ENCODE data around the gene WDR27.

Gene WDR27

GRCh38 chr6:169425628-169426370, 276.0 kb downstream of the WDR27 start:
- no peak for FAIRE-seq

DNA sequence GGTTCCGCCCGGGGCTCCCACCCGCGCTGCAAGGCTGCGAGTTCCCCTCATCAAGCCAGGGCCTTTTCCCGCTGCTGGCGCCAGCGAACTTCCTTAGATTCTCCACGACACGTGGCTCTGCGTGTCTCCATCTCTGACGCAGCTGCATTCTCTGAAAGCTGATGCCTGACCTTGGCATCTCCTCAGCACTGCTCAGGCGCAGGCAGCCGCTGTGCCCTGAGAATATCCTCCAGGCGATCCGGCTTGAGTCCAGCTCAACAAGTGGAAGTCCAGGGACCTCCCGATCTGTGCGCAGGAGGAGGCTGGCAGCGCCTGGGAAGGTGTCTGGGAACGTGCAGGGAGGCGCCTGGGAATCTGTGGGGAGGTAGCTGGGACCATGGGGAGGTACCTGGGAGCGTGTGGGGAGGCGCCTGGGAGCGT, 277.0 kb downstream of the WDR27 start:
- FAIRE-seq = no peak

- FAIRE-seq = no peak
These were observed 277.6 kb downstream of the WDR27 start for GRCh38 chr6:169424149-169424804.

GRCh38 chr6:169421586-169422264, 280.1 kb downstream of the WDR27 start:
- no peak for FAIRE-seq

DNA sequence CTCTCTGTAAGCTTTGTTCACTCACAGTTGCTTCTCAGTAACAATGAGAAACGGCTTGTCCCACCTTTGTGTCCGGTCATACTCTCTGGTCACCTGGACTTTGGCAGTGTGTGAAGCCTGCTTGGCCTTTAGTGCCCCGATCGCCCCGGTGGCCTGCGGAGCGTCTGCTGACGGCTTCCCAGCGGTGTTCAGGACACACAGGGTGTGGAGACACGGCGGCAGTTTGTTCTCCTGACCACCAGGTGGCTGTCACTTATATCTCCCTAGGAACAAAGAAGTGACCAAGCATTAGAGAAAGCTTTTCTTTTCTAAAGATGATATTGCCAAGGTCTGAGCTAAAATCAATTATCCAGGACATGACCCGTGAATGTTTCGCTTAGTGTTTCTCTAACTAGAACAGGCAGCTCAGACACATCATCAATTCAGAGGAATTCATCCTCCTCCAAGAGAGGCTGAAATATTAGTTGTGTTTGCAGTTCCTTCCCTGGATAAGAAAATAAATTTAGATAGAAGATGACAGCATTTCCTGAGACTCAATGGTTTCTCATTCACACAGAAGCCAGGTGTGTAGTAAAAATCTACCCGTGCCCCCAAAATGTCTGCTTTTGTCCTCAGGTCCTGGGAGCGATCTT, 280.8 kb downstream of the WDR27 start:
- FAIRE-seq = no peak

GRCh38 chr6:169417101-169417500, 284.7 kb downstream of the WDR27 start:
- no peak for FAIRE-seq

DNA sequence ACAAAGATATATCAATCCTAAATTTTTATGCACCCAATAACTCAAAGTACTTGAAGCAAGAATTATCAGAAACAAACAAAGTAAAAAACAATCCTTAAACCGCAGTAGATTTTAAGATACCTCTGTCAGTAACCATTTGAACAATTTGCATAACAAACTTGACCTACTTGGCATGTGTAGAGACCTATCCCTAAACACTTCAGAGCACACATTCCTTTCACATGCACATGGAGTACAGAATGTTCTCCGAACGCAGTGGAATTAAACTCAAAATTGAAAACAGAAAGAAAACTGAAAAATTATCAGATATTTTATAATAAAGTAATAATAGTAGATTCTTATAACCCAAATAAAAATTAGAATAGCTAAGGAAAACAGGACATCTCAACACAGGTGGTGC, 285.6 kb downstream of the WDR27 start:
- FAIRE-seq = no peak

- FAIRE-seq = no peak
These were observed 286.6 kb downstream of the WDR27 start for GRCh38 chr6:169415179-169415578.

DNA sequence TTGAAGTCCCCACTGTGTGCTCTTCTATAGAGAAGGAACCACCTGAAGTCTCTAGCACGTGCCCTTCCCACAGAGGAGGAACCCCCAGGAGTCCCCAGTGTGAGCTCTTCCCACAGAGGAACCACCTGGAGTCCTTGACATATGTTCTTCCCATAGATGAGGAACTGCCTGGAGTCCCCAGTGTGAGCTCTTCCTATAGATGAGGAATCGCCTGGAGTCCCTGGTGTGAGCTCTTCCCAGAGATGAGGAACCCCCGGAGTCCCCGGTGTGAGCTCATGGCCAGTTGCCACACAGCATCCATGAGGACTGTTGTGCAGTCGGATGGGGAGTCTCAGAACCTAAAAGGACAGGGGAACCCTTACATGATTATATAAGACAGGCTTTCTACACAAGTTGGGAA, 290.1 kb downstream of the WDR27 start:
- FAIRE-seq = no peak

DNA sequence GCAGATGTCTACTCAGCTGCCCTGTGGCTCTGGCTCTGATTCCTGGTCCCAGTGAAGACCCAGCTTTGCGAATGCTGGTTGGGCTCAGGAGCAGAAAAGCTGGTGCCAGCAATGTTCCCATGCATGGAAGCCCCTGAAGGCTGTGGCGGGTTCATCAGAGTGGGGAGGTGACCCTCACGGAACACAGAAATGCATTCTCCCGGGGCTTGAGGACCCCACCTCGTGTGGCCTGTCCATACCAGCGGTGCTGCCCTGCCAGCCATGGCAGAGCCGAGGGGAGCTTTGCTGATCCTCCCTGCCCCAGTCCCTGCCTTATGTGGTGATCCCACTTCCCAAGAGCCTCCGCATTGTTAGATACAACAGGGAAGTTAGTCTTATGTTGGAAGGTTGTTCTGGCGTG, 290.5 kb downstream of the WDR27 start:
- FAIRE-seq = no peak

GRCh38 chr6:169409742-169410312, 292.0 kb downstream of the WDR27 start:
- FAIRE-seq = no peak

- FAIRE-seq = no peak
These were observed 294.5 kb downstream of the WDR27 start for GRCh38 chr6:169407325-169407724.

Data from colon (tissue), 2 donors.